Endothelial cell of umbilical vein (primary cell): Measurements from ENCODE around the gene CNTN3. TPM values are rescaled to one million over a fixed set of nuclear protein-coding genes. Genes with fewer than 3 reads are reported as not detected.

Source experiments
- BruUV-seq: library from RNA; stranded (reverse); fragments of 400-500 nt; replicated peaks from 2 replicates; lab custom pipeline; 2021; lab: Mats Ljungman, UMichigan
- CTCF ChIA-PET: fragments of 300-600, 350-600 bp; sonication (Branson Sonifier 250); formaldehyde crosslinking; loops from one replicate; lab custom pipeline; 2021; ENCODE audit warnings: antibody characterized with exemption, inconsistent platforms; lab: Charles Lee
- POLR2A ChIA-PET: fragments of 300-600, 350-600 bp; sonication (Branson Sonifier 250); formaldehyde crosslinking; loops from one replicate; lab custom pipeline; 2021; ENCODE audit warnings: antibody characterized with exemption, inconsistent platforms; lab: Charles Lee
- DNase-seq: peaks from one replicate; pipeline ENCODE4 v3.0.0-alpha.2; 2011; ENCODE audit warnings: low read depth, low spot score
- FAIRE-seq: peaks from 2 replicates; lab custom pipeline; 2011; peaks lifted over from hg19 to GRCh38; lab: Jason Lieb, UNC
- H2AFZ ChIP-seq: 2 replicates; pipeline ENCODE4 v1.6.0; 2012; ENCODE audit warnings: low read depth, low read length, control low read depth, inconsistent platforms
- H3K27ac ChIP-seq: 2 replicates; pipeline ENCODE4 v1.5.1; 2011; ENCODE audit warnings: low read depth, mild to moderate bottlenecking, control low read depth, low read length, moderate library complexity; ENCODE audit not compliant: insufficient read depth
- H3K27me3 ChIP-seq, 2 experiments: 2 replicates each; pipeline versions ENCODE4 v1.6.0 to v1.6.1; 2011; ENCODE audit warnings: low read length in 2 of 2, mixed read lengths in 1 of 2; ENCODE audit not compliant: control insufficient read depth in 2 of 2, insufficient read depth in 2 of 2
- H3K36me3 ChIP-seq, 2 experiments: 2 replicates in 1 of 2; 3 replicates in 1 of 2; pipeline ENCODE4 v1.5.1; 2011; ENCODE audit warnings: low read length in 2 of 2, mild to moderate bottlenecking in 1 of 2, moderate library complexity in 1 of 2; ENCODE audit not compliant: control insufficient read depth in 2 of 2, insufficient read depth in 2 of 2; ENCODE audit errors: extremely low read depth in 1 of 2
- H3K4me1 ChIP-seq: 3 replicates; pipeline ENCODE4 v1.5.1; 2011; ENCODE audit warnings: mild to moderate bottlenecking, low read length; ENCODE audit not compliant: control insufficient read depth, insufficient read depth; ENCODE audit errors: extremely low read depth
- H3K4me2 ChIP-seq: 2 replicates; pipeline ENCODE4 v1.6.1; 2011; ENCODE audit warnings: low read length, control low read depth, mixed read lengths; ENCODE audit not compliant: insufficient read depth
- H3K4me3 ChIP-seq, 3 experiments: fragments of 200-600 bp in 1 of 3; sonication (generic), shearing (Covaris generic) in 1 of 3; replicated peaks in 1 of 3; 2 replicates each; pipeline ENCODE4 v1.5.1; 2011 to 2016; ENCODE audit warnings: control low read depth in 3 of 3, low read length in 3 of 3, mild to moderate bottlenecking in 2 of 3, inconsistent platforms in 1 of 3, low read depth in 1 of 3, moderate library complexity in 1 of 3; ENCODE audit not compliant: insufficient read depth in 1 of 3
- H3K79me2 ChIP-seq: 2 replicates; pipeline ENCODE4 v1.6.0; 2012; ENCODE audit warnings: low read length, inconsistent platforms; ENCODE audit not compliant: control insufficient read depth, insufficient read depth
- H3K9ac ChIP-seq: replicated peaks from 2 replicates; pipeline ENCODE3; 2011; ENCODE audit warnings: low read length, control low read depth; ENCODE audit not compliant: insufficient read depth; ENCODE audit errors: extremely low read depth
- H3K9me1 ChIP-seq: replicated peaks from 3 replicates; pipeline ENCODE4 v1.6.0; 2011; ENCODE audit warnings: mild to moderate bottlenecking, low read length; ENCODE audit not compliant: control insufficient read depth, insufficient read depth; ENCODE audit errors: extremely low read depth
- H3K9me3 ChIP-seq: replicated peaks from 2 replicates; pipeline ENCODE4 v1.5.1; 2012; ENCODE audit warnings: low read length, inconsistent platforms; ENCODE audit not compliant: control insufficient read depth, insufficient read depth
- H4K20me1 ChIP-seq: replicated peaks from 2 replicates; pipeline ENCODE3; 2011; ENCODE audit warnings: mild to moderate bottlenecking, low read length; ENCODE audit not compliant: control insufficient read depth, insufficient read depth; ENCODE audit errors: extremely low read depth
- CTCF ChIP-seq, 2 donors: IDR thresholded peaks; 1 replicate in 1 of 2; 2 replicates in 1 of 2; pipeline ENCODE4 v1.5.1; 2011; ENCODE audit warnings: low read length in 2 of 2, mild to moderate bottlenecking in 2 of 2, moderate library complexity in 2 of 2, control low read depth in 1 of 2, inconsistent platforms in 1 of 2, low read depth in 1 of 2; ENCODE audit not compliant: insufficient read depth in 1 of 2; ENCODE audit errors: extremely low read depth in 1 of 2
- EZH2 ChIP-seq: IDR thresholded peaks from 2 replicates; pipeline ENCODE4 v1.6.1; 2012; ENCODE audit warnings: borderline replicate concordance, low read depth, mild to moderate bottlenecking, moderate library complexity, low read length, inconsistent platforms; ENCODE audit not compliant: severe bottlenecking
- FOS ChIP-seq: IDR thresholded peaks from 2 replicates; pipeline ENCODE4 v1.6.1; 2011; ENCODE audit warnings: mild to moderate bottlenecking, low read length, moderate library complexity, borderline replicate concordance; ENCODE audit not compliant: insufficient read depth
- GATA2 ChIP-seq: IDR thresholded peaks from 2 replicates; pipeline ENCODE4 v1.7.0; 2011; ENCODE audit warnings: low read depth, mild to moderate bottlenecking, moderate library complexity, mixed read lengths, low read length; ENCODE audit not compliant: insufficient read length, insufficient read depth
- JUN ChIP-seq: IDR thresholded peaks from 2 replicates; pipeline ENCODE4 v1.6.1; 2011; ENCODE audit warnings: borderline replicate concordance, low read depth; ENCODE audit not compliant: insufficient read length, insufficient read depth
- MAX ChIP-seq: IDR thresholded peaks from 2 replicates; pipeline ENCODE4 v1.6.1; 2011; ENCODE audit not compliant: insufficient read depth, insufficient read length
- MYC ChIP-seq: IDR thresholded peaks from one replicate; pipeline ENCODE4 v1.6.1; 2011; ENCODE audit warnings: mild to moderate bottlenecking, low read depth, low read length
- POLR2A ChIP-seq: IDR thresholded peaks from 2 replicates; pipeline ENCODE4 v1.6.1; 2012; ENCODE audit warnings: low read depth, mild to moderate bottlenecking, control low read depth, low read length
- POLR2AphosphoS5 ChIP-seq: IDR thresholded peaks from 2 replicates; pipeline ENCODE4 v1.6.1; 2012; ENCODE audit warnings: low read depth, mild to moderate bottlenecking, control low read depth, low read length, moderate library complexity; ENCODE audit not compliant: insufficient read depth
- dilution Hi-C: fragments of 300-500 bp; cut with MboI; formaldehyde crosslinking; loops from one replicate; pipeline ENCODE4 v1.15.0; 2019; ENCODE audit warnings: low sequenced_read_pairs; ENCODE audit not compliant: extremely low pct_ligation_motif_present
- intact Hi-C: fragments of 100-400 bp; cut with micrococcal nuclease; formaldehyde crosslinking; loops from one replicate; pipeline ENCODE4 v1.10.0; 2022
- polyA plus RNA-seq, 4 experiments: library from polyadenylated mRNA; depleted of rRNA in 3 of 4; stranded (reverse) in 3 of 4; unstranded in 1 of 4; fragments of >200 nt; gene quantifications; 2 replicates each; pipeline versions ENCODE4 v1.2.1 to v1.2.3, GENCODE V29; 2011 to 2012; ENCODE audit warnings: missing spikeins in 1 of 4
- total RNA-seq: library from RNA; stranded (reverse); gene quantifications from 2 replicates; pipeline ENCODE4 v1.2.3, GENCODE V29; 2021

CNTN3 gene
- total and polyA plus RNA-seq, 2 donors (not counting 3 experiments of a cell fraction or from before 2014, with no cell fraction given): 0.03 TPM; not detected in 1

DNA sequence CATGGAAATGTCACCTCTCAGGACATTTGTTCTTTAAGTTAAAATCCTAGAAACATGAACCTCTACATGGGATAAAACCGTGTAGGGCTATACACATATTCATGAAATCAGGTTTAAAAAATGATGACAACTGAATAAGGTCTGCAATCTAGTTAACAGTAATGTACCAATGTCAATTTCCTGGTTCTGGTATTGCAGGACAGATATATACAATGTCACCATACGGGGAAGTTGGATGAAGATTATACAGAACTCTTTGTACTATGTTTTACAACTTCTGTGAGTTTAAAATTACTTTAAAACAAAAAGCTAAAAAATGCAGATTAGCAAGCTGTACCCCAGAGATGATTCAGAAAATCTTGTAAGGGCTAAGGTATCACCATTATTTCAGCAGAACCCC lies 6.7 kb downstream of the CNTN3 start:
- Histone ChIP-seq H2AFZ (no peak overlapping the region), H3K9ac (no peak overlapping the region), H3K27me3 (no peaks in the 10 kb centered on the region), H3K4me3 (no peak overlapping the region), H3K9me1 (no peaks in the 10 kb centered on the region), H4K20me1 (no peaks in the 10 kb centered on the region), H3K27ac (no peak overlapping the region), H3K4me1 (no peaks in the 10 kb centered on the region), H3K36me3 (no peaks in the 10 kb centered on the region), H3K79me2 (no peaks in the 10 kb centered on the region), H3K4me2 (no peak overlapping the region), H3K9me3 (no peaks in the 10 kb centered on the region)
- TF ChIP-seq GATA2 (no peak), POLR2AphosphoS5 (no peak)
- DNase-seq (no peak), FAIRE-seq (no peak)
- POLR2A ChIA-PET: no interaction called here
- intact Hi-C loops: no loop called here
- no TSS peak for BruUV-seq
- CTCF ChIA-PET: no interaction called here
- dilution Hi-C loops: no loop called here

DNA sequence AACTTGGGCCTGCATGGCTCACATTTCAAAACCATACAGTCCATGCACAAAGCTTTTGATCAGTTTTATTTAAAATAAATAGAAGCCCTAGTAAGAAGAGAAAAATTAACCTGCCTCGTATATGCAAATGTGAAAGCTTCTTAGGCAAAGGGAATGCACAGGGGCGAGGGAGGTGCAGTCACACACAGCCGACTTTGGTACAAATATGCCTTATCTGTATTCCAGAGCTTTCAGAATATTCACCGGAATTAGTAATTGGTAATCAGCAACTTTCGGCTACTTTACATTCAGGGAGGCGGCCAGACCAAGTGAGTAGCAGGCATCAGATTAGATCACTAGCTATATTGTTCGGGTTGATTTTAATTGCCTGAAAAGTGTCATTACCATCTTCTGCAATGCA lies 7.5 kb downstream of the CNTN3 start:
- intact Hi-C loops: no loop called here
- H3K27ac ChIP-seq: no peak overlapping the region
- H3K4me1 ChIP-seq: no peaks in the 10 kb centered on the region
- no peak overlapping the region for H3K9ac ChIP-seq
- TF ChIP-seq MYC (no peak), POLR2AphosphoS5 (no peak), POLR2A (no peak), FOS (no peak), EZH2 (no peak), MAX (no peak), CTCF (IDR thresholded peaks at IDR 0.05; ENCODE audit: extremely low read depth in 1 of 2, insufficient read depth in 1 of 2, low read depth in 1 of 2, low read length in 2 of 2) (no peak), JUN (no peak)
- H3K9me1 ChIP-seq: no peaks in the 10 kb centered on the region
- no TSS peak for BruUV-seq
- no peak overlapping the region for H3K4me2 ChIP-seq
- H3K27me3 ChIP-seq: no peaks in the 10 kb centered on the region
- no peaks in the 10 kb centered on the region for H3K79me2 ChIP-seq
- ChIA-PET POLR2A (no interaction called here), CTCF (no interaction called here)
- H4K20me1 ChIP-seq: no peaks in the 10 kb centered on the region
- H2AFZ ChIP-seq: no peak overlapping the region
- no peak overlapping the region for H3K4me3 ChIP-seq
- DNase-seq (no peak), FAIRE-seq (no peak)
- dilution Hi-C loops: no loop called here
- H3K36me3 ChIP-seq: no peaks in the 10 kb centered on the region
- H3K9me3 ChIP-seq: no peaks in the 10 kb centered on the region
